ENCODE measurements around the gene STK32C.
"Not testable (repeated sequence)": the region's sequence is repeated elsewhere in the genome, so short reads cannot be mapped to it uniquely, and the experiment has no call there.

Gene STK32C

DNA sequence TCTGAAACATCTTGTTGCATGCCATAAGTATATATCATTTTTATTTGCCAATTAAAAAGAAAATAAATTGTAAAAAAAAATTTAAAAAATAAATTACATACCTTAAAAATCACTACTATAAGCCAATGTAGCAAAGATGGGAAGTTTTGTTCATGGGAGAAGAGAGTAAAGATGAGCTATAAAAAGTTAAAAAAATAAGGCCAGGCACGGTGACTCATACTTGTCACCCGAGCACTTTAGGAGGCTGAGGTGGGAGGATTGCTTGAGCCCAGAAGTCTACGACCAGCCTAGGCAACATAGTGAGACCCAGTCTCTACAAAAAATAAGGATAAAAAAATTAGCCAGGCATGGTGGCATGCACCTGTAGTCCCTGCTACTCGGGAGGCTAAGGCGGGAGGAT, 8.4 kb upstream of the STK32C start:
- DNase-seq, result peak; percentile 25

GRCh38 chr10:132314881-132315280, 7.1 kb upstream of the STK32C start:
- not testable (repeated sequence) for DNase-seq

GRCh38 chr10:132314336-132314735, 6.6 kb upstream of the STK32C start:
- no peak for DNase-seq

DNA sequence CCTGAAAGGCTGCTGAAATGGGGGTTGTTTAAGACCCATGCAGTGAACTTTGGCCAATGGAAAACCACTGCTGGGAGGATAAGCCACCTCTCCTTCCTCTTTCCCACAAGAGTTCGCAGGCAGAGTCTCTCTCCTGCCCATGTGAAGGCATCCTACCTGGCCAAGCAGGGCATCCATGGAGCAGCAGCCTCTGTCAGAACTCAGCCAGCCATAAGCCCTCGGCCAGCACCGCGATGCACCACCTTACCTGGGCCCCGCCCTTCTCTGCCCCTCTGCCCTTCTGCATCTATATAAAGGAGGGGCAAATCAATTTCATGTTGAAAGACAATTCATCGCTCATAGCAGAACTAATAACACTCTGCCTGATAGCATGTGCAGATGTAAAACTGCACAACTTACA, 6.1 kb upstream of the STK32C start:
- no peak for DNase-seq

DNA sequence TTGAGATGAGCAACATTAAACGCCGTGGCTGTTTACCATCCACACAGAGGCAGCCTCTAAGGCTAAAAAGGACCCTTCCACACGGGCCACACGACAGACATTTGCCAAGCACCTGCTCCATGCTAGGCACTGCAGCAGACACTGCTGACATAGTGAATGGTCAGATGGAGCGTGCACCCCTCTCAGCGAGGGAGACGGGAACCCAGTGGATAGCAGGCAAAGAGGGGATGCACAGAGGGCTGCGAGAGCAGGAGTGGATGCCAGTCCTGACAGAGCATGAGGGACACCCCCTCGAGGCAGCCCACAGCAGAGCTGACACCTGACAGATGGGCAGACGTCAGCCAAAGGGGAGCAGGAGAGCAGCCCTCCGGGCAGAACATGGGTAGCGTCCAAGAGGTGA, 5.6 kb upstream of the STK32C start:
- DNase-seq, result no peak

DNA sequence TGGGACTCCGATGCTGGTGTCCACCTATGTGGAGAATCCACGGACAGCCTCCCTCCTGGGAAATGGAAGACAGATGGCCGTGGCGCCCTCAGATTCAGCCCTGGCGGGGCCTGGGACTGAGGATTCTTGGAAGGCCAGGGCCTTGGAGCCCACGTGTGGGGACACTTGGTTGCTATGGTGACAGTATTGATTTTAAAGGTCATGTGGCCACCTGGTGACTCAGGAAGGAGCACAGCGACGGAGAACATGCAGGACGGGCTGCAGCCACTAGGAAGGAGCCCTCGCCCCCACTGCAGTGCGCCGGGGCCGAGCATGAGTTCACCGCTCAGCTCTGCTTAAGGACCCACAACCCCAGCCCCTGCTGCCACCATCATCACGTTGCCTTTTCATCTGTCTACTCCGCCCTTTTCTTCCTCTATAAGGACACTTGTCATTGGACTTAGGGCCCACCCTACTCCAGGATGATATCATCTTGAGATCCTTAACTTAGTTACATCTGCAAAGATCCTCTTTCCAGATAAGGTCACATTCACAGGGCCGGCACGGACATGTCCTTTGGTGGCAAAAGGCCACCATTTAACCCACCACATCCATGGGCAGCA, 3.7 kb upstream of the STK32C start:
- DNase-seq, result peak; percentile 14

GRCh38 chr10:132310701-132311337, 3.1 kb upstream of the STK32C start:
- DNase-seq, result no peak

DNA sequence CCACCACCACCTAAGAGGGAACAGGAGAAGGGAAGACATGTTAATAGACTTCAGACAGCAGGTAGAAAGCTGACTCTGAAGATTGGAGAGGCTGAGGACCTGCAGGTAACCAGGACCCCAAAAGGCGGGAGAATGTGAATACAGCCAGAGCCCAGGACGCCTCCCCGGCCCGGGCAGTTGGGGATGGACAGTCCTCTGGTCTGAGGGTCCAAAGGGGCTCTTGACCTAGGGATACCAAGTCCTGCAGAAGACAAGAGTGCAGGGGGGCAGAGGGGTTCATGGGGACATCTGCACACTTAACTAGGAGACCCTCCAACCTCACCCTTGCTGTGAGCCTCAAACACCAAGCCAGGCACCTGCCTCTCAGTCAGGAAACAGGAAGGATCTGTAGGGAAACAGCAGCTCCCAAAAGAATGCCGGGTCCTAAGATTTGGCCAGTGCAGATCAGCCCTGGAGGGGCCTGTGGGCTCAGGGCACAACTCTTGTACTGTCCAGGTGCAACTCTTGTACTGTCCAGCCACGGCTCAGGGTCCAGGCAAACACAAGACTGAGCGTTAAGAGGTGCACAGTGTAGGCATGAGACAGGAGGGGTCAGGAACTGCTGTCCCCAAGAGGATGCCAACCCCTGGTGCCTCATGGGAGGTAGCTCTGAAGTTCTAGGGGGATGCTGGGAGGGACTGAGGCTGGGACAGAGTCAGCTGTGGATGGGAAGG, 2.3 kb upstream of the STK32C start:
- DNase-seq, result no peak

DNA sequence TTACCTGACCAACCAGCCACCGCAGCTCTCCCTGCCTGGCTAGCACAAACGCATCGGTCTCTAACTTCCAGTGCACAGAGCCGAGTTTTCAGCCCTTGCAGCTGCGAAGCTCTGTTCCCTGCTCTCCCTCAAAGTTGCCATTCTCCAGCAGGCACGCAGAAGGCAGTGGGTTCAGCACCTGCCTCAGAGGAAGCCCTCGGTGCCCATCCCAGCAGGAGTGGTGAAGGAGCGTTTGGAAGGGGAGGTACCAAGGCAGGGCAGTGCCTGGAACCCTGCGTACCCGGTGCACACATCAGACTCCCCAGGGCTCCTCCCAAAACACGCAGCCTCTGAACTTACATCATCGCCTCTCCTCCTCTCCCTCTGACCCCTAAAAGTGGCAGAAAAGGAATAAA, 1.7 kb upstream of the STK32C start:
- no peak for DNase-seq

- peak; percentile 35 for DNase-seq
Observed at GRCh38 chr10:132308587-132309470, 1.1 kb upstream of the STK32C start.

GRCh38 chr10:132306864-132307751, 642 bp downstream of the STK32C start:
- DNase-seq, result no peak

DNA sequence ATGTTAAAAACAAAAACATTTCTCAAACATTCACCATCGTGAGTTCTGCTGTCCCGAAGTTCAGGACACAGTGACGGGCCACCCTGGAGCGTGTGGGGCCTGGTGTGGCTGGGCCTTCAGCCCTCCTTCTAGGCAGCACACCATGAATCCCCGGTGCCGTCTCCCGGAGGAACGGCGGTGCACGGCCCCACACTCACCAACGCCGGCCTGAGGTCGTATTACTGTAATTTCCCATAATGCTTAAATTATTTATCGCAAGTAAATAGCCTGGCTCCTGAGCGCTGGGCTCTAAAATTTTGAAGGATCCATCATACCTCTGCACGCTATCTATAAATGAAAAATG, 1.4 kb downstream of the STK32C start:
- DNase-seq, result no peak

DNA sequence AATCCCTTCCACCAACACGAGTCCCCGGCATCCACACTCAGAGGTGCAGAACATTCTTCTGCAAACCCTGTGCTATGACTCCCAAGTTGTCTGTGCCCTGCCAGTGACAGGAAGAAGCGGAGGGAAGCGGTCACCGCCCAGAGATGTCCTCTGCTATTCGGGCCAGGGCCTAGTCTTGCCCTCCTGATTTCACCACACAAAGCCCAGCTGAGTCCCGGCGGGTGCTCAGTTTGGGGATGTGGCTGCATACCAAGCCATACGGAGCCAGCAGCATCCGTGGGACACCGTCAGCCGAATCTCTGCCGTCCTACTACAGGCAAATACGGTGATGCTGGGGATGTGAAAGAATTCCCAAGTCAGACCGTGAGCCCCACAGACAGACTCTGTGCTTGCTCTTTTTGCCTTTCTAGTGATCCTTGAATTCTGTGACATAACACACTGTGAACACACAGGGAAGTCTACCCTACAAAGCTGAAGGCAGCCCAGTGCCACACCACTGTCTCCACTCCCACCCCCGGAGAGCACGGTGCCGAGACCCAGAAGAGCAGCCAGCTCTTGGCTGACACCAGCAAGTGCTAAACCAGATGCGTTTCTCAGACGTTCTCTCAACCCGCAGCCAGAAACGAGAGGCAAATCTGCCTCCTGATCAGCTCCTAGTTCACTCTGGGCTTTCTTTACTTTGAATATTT, 2.0 kb downstream of the STK32C start:
- DNase-seq, result no peak

GRCh38 chr10:132304756-132305509, 2.8 kb downstream of the STK32C start:
- no peak for DNase-seq

DNA sequence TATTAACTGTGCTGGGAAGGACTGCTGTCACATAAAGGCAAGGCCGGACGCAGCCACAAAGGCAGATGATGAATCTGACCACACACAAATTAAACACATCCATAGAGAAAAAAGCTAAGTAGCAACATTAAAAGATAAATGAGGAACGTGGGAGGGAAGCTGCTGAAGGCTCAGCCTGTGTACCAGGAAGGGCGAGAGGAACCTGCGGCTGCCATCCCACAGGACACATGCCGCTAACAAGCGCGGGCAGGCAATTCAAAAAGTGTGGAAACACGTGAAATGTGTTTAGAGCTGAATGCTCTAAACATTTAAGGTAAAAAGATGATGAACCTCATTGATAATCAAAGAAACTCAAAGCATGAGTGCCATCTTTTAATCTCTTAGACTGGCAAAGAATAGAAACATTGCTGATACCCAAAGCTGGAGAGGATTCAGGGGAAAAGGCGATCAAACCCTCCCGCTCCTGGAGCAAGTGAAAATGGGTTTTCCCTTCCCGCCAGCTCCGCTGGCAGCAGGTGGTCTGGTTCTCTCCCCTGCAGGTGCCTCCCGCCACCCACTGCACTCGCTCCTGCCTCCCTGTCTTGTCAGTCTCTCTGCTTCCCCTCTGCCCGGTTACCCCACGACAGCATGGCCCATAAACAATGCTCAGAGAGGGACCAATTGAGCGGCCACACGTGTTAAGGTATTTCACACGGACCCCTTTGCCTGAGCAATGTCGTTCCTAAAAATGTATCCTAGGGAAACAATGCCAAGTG, 4.2 kb downstream of the STK32C start:
- no peak for DNase-seq

- no peak for DNase-seq
Observed at GRCh38 chr10:132302421-132303310, 5.1 kb downstream of the STK32C start.

GRCh38 chr10:132301371-132302330, 6.1 kb downstream of the STK32C start:
- no peak for DNase-seq

DNA sequence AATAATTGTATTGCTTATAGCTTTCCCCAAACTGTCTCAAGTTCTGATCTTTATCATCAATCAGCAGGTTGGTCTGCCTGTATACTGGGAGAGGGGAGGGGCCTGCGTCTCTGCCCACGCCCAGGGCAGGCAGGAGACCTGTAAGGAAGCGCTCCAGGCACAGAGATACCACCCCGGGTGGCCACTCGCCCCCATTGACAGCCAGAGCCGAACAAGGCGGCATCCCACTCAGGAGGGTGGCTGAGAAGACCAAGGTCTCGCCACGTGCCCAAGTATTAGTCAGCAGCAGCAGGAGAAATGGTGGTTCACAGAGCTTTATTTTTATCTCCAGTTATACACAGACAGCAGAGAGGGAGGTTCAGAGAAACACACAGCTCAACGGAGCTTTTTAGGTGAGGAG, 7.2 kb downstream of the STK32C start:
- DNase-seq, result no peak

Data from MV-4-11 (cell line).